ENCODE results near the gene STIM2. TPM values are rescaled to one million over a fixed set of nuclear protein-coding genes. Genes with fewer than 3 reads are reported as not detected.

STIM2 gene
- total and polyA plus RNA-seq, 9 of the 15 experiments (the other 6 are each of a cell fraction or from before 2014, with no cell fraction given), result 7.2 to 26.8 (median 15.4) TPM

DNA sequence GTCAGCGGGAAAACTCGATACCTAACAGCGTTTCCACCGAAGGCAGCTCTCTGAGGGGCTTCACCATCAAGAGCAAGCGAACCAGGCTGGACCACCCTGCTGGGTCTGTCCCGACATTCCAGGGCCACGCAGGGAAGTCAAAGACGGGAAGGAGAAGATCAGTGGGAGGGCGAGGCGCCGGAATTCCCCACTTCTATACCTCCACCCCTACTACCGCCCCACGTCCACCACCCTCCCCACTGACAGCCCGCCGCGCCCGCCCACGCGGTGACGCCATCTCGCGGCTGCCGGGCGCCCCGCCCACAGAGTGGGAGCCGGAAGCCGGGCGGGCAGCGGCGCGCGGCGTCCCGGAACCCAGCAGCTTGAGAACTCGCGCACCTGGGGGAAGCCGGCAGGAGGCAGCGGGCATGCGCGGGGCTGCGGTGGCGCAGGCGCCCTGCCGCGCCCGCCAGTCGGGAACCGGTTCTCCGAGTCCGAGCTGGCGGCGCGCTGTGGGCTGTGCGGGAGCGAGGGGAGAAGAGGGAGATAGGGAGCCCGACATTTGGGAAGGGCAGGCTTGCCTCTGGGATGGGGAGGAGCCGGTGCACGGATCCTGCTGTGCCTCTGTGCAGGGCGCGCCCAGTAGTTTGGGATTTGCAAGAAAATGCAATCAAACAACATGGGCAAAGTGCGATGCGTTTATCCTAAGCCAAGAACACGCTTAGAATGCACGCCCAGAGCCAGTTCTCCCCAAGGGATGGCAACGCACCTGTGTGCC, 3.2 kb upstream of the STIM2 start (continued):
- no peak for TF ChIP-seq USF1 (CRISPR knock-in tag; IDR thresholded peaks at IDR 0.05)
- no peak for TF ChIP-seq ZNF175 (CRISPR knock-in tag; IDR thresholded peaks at IDR 0.05; ENCODE audit: low read depth)
- peak in 2 of 3 experiments; percentile 65 to 66 for TF ChIP-seq YY1 (IDR thresholded peaks at IDR 0.05; ENCODE audit: borderline replicate concordance in 1 of 3, control insufficient read depth in 1 of 3, extremely low read depth in 1 of 3, insufficient read depth in 3 of 3, insufficient read length in 1 of 3, insufficient replicate concordance in 2 of 3, low read depth in 1 of 3, low read length in 2 of 3)
- TF ChIP-seq ZNF263 (CRISPR knock-in tag; IDR thresholded peaks at IDR 0.05; ENCODE audit: borderline replicate concordance), result no peak
- no peak; the same call in 1 of the 2 replicates for TF ChIP-seq NBN (IDR thresholded peaks at IDR 0.05; ENCODE audit: low read depth)
- peak; percentile 60 for TF ChIP-seq RBBP5 (IDR thresholded peaks at IDR 0.05; ENCODE audit: borderline replicate concordance, insufficient read depth, low read length, poor library complexity, severe bottlenecking)
- TF ChIP-seq SP1 (CRISPR knock-in tag; IDR thresholded peaks at IDR 0.05), result peak; percentile 62; the same call in 1 of the 2 replicates
- peak; percentile 45; the same call in 1 of the 2 replicates for TF ChIP-seq PML (IDR thresholded peaks at IDR 0.05; ENCODE audit: low read length)
- no peak for TF ChIP-seq ZNF76 (CRISPR knock-in tag; IDR thresholded peaks at IDR 0.05; ENCODE audit: borderline replicate concordance)
- TF ChIP-seq CREM (IDR thresholded peaks at IDR 0.05; ENCODE audit: low read depth), result peak; percentile 80; the same call in 1 of the 2 replicates
- 0 out of 2 replicates have a peak, but pooled peaks have one; percentile 12 for TF ChIP-seq SMC3 (conservative IDR thresholded peaks at IDR 0.05; ENCODE audit: insufficient read depth, low read depth, low read length)
- no peak for TF ChIP-seq ZNF146 (CRISPR knock-in tag; IDR thresholded peaks at IDR 0.05; ENCODE audit: unreplicated experiment)
- peak; percentile 20 to 60; a peak in 1 of 4 replicates for TF ChIP-seq MAZ (CRISPR knock-in tag; conservative IDR thresholded peaks at IDR 0.05 in 1 of 2, IDR thresholded peaks at IDR 0.05 in 1 of 2)

Measured in K562 (cell line).